Left ventricle myocardium inferior (tissue), 1 donor: ENCODE measurements around the gene CMTR1. TPM values are rescaled to one million over a fixed set of nuclear protein-coding genes. Genes with fewer than 3 reads are reported as not detected.

Experiments used
- DNase-seq: peaks from one replicate; pipeline ENCODE4 v3.0.0-alpha.2; 2020
- H3K27ac ChIP-seq: fragments of 200-600 bp; replicated peaks from 2 replicates; pipeline ENCODE4 v1.8.0; 2021
- H3K27me3 ChIP-seq: fragments of 200-600 bp; 2 replicates; pipeline ENCODE4 v1.8.0; 2021; ENCODE audit warnings: low read depth
- H3K36me3 ChIP-seq: fragments of 200-600 bp; 2 replicates; pipeline ENCODE4 v1.8.0; 2021
- H3K4me1 ChIP-seq: fragments of 200-600 bp; 2 replicates; pipeline ENCODE4 v1.8.0; 2021
- H3K4me3 ChIP-seq: fragments of 200-600 bp; 2 replicates; pipeline ENCODE4 v1.8.0; 2021; ENCODE audit warnings: mild to moderate bottlenecking, moderate library complexity
- H3K9me3 ChIP-seq: fragments of 200-600 bp; replicated peaks from 2 replicates; pipeline ENCODE4 v1.8.0; 2021
- CTCF ChIP-seq: fragments of 200-600 bp; IDR thresholded peaks from 2 replicates; pipeline ENCODE4 v1.8.0; 2021; ENCODE audit warnings: antibody characterized with exemption, mild to moderate bottlenecking, borderline replicate concordance
- intact Hi-C: fragments of 100-400 bp; cut with micrococcal nuclease; formaldehyde crosslinking; loops from one replicate; pipeline ENCODE4 v1.11.0; 2022
- total RNA-seq: library from RNA; stranded (reverse); fragmentation: NEBNext Ultra II Directional; extraction: Animal tissue kit (Norgen Biotek cat#: 25700); gene quantifications from one replicate; pipeline ENCODE4 v1.2.1, GENCODE V29; 2021
- donor health status: DM: no; HTN: yes; CAD: no; lungs with severe emphysema.

CMTR1 gene
- total RNA-seq, 1 donor from 2014 or later: 34.4 TPM

- Histone ChIP-seq H3K27ac (no peak overlapping the region), H3K27me3 (no peaks in the 10 kb centered on the region), H3K9me3 (no peaks in the 10 kb centered on the region), H3K36me3 (no peaks in the 10 kb centered on the region), H3K4me3 (no peak overlapping the region), H3K4me1 (no peaks in the 10 kb centered on the region)
- intact Hi-C loops: no loop called here
- no peak for DNase-seq
- TF ChIP-seq CTCF: no peak
These were observed 25.1 kb upstream of the CMTR1 start for GRCh38 chr6:37407948-37408347.

- Histone ChIP-seq H3K27ac (no peak overlapping the region), H3K27me3 (no peaks in the 10 kb centered on the region), H3K9me3 (no peaks in the 10 kb centered on the region), H3K4me3 (no peak overlapping the region), H3K4me1 (no peaks in the 10 kb centered on the region), H3K36me3 (no peaks in the 10 kb centered on the region)
- no peak for TF ChIP-seq CTCF
- intact Hi-C loops: no loop called here
- no peak for DNase-seq
These were observed 23.5 kb upstream of the CMTR1 start for GRCh38 chr6:37409501-37409900.

GRCh38 chr6:37417393-37417792, 15.6 kb upstream of the CMTR1 start:
- no peak for DNase-seq
- Histone ChIP-seq H3K36me3 (no peaks in the 10 kb centered on the region), H3K4me3 (no peak overlapping the region), H3K9me3 (peaks cover 5% of the 10 kb centered on the region), H3K27me3 (no peaks in the 10 kb centered on the region), H3K27ac (no peak overlapping the region), H3K4me1 (no peaks in the 10 kb centered on the region)
- TF ChIP-seq CTCF: no peak
- intact Hi-C loops: no loop called here

GRCh38 chr6:37418722-37419121, 14.3 kb upstream of the CMTR1 start:
- Histone ChIP-seq H3K36me3 (no peaks in the 10 kb centered on the region), H3K27me3 (no peaks in the 10 kb centered on the region), H3K4me3 (no peak overlapping the region), H3K27ac (no peak overlapping the region), H3K9me3 (peaks cover 5% of the 10 kb centered on the region), H3K4me1 (no peaks in the 10 kb centered on the region)
- TF ChIP-seq CTCF: no peak
- DNase-seq: no peak
- intact Hi-C loops: no loop called here

GRCh38 chr6:37426058-37426944, 6.7 kb upstream of the CMTR1 start:
- Histone ChIP-seq H3K4me3 (no peak overlapping the region), H3K27ac (no peak overlapping the region), H3K9me3 (no peaks in the 10 kb centered on the region), H3K27me3 (peaks cover 6% of the 10 kb centered on the region), H3K4me1 (no peaks in the 10 kb centered on the region), H3K36me3 (no peaks in the 10 kb centered on the region)
- TF ChIP-seq CTCF: no peak
- intact Hi-C loops: no loop called here
- no peak for DNase-seq
